ENCODE measurements around the gene PIP5K1B.

The PIP5K1B gene

DNA sequence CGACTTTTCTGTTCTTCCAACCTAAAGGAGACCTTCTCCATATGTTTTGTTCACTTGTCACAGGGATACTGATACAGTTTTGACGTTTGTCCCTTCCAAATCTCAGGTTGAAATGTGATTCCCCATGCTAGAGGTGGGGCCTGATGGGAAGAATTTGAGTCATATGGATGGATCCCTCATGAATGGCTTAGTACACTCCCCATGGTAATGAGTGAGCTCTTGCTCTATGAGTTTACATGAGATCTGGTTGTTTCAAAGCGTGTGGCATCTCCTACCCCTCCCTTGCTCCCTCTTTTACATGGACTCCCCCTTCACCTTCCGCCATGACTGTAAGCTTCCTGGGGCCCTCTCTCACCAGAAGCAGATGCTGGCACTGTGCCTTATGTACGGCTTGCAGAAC is 6.9 kb downstream of the PIP5K1B start:
- no peaks in the 10 kb centered on the region for H3F3A ChIP-seq (ENCODE audit: control insufficient read depth, insufficient read depth)
- H3K79me2 ChIP-seq (ENCODE audit: control insufficient read depth, low read length): no peaks in the 10 kb centered on the region
- no peaks in the 10 kb centered on the region for H3K36me3 ChIP-seq (ENCODE audit: control insufficient read depth, low read length)
- no peaks in the 10 kb centered on the region for H3K9me2 ChIP-seq (replicated peaks; ENCODE audit: control insufficient read depth, low read length)
- no peak overlapping the region for H3K4me2 ChIP-seq (ENCODE audit: low read length)
- no peak for TF ChIP-seq EZH2phosphoT487 (IDR thresholded peaks at IDR 0.05; ENCODE audit: borderline replicate concordance, low read length)
- TF ChIP-seq, protein P1, sequence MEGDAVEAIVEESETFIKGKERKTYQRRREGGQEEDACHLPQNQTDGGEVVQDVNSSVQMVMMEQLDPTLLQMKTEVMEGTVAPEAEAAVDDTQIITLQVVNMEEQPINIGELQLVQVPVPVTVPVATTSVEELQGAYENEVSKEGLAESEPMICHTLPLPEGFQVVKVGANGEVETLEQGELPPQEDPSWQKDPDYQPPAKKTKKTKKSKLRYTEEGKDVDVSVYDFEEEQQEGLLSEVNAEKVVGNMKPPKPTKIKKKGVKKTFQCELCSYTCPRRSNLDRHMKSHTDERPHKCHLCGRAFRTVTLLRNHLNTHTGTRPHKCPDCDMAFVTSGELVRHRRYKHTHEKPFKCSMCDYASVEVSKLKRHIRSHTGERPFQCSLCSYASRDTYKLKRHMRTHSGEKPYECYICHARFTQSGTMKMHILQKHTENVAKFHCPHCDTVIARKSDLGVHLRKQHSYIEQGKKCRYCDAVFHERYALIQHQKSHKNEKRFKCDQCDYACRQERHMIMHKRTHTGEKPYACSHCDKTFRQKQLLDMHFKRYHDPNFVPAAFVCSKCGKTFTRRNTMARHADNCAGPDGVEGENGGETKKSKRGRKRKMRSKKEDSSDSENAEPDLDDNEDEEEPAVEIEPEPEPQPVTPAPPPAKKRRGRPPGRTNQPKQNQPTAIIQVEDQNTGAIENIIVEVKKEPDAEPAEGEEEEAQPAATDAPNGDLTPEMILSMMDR (IDR thresholded peaks at IDR 0.05; ENCODE audit: low read depth, low read length, poor library complexity, severe bottlenecking): no peak
- no peak overlapping the region for H3K4me3 ChIP-seq (ENCODE audit: low read length)
- H3K9me3 ChIP-seq (ENCODE audit: control insufficient read depth, insufficient read depth, low read length): no peaks in the 10 kb centered on the region
- H3K4me1 ChIP-seq (ENCODE audit: control insufficient read depth, low read length): 0 out of 2 replicates have a peak, but pooled peaks cover 5% of the 10 kb centered on the region
- H3K27me3 ChIP-seq (ENCODE audit: control insufficient read depth, low read length): peaks cover 39% of the 10 kb centered on the region
- no peak overlapping the region for H3K27ac ChIP-seq (ENCODE audit: low read depth, low read length)
- H4K20me1 ChIP-seq (ENCODE audit: control insufficient read depth, insufficient read depth, low read depth, low read length): no peaks in the 10 kb centered on the region

DNA sequence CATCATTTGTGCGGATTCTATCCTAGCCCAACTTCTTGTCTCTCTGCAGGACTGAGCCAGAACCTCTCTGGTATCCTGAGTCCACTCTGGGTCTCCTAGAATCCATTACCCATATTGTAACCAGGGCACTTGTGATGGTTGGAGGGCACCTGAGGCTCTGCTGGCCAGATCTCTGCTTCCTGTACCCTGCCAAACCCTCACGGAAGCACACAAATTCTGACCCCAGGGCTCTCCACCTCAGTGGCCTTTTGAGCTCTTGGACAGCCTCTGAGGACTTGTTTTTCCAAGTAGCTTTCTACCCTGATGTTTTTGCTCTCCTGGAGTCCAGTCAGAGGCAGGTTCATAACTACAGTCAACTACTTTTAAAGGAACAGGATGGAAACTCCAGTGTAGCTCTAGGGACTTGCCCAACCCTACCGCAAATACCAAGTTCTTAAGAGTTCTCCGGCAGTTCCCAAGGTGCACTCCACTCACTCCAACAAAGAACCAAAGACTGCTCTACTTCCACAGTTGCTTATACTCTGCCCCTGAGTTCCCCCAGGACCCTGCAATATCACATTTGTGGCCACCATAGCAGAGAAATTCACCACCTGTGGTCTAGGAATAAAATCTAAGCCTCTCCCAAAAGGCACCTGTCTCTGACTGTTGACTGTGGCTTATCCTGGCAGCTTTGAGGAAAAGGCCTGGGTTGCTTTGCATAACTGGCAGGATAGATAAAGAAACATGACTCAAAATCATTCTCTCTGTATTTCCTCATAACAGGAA is 9.6 kb downstream of the PIP5K1B start:
- no peaks in the 10 kb centered on the region for H3K4me1 ChIP-seq (ENCODE audit: control insufficient read depth, low read length)
- no peaks in the 10 kb centered on the region for H3K79me2 ChIP-seq (ENCODE audit: control insufficient read depth, low read length)
- no peaks in the 10 kb centered on the region for H3F3A ChIP-seq (ENCODE audit: control insufficient read depth, insufficient read depth)
- H3K4me2 ChIP-seq (ENCODE audit: low read length): no peak overlapping the region
- no peaks in the 10 kb centered on the region for H4K20me1 ChIP-seq (ENCODE audit: control insufficient read depth, insufficient read depth, low read depth, low read length)
- H3K27ac ChIP-seq (ENCODE audit: low read depth, low read length): no peak overlapping the region
- no peak overlapping the region for H3K4me3 ChIP-seq (ENCODE audit: low read length)
- H3K9me3 ChIP-seq (ENCODE audit: control insufficient read depth, insufficient read depth, low read length): no peaks in the 10 kb centered on the region
- no peaks in the 10 kb centered on the region for H3K36me3 ChIP-seq (ENCODE audit: control insufficient read depth, low read length)
- H3K9me2 ChIP-seq (replicated peaks; ENCODE audit: control insufficient read depth, low read length): no peaks in the 10 kb centered on the region
- TF ChIP-seq EZH2phosphoT487 (IDR thresholded peaks at IDR 0.05; ENCODE audit: borderline replicate concordance, low read length): no peak
- TF ChIP-seq, protein P1 (IDR thresholded peaks at IDR 0.05; ENCODE audit: low read depth, low read length, poor library complexity, severe bottlenecking): no peak
- H3K27me3 ChIP-seq (ENCODE audit: control insufficient read depth, low read length): peaks cover 30% of the 10 kb centered on the region

DNA sequence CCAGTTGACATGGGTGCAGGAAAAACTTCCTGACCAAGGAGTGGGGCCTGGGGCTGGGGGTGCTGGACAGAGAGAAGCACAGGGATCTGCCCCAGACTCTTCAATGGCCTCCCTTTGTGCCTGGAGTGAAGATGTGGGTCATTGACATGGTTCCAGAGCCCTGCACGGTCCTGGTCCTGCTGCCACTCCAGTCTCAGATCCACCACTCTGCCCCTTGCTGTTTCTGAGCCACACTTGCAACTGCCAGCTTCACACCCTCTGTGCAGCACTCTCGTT is 10.1 kb downstream of the PIP5K1B start:
- H3K27me3 ChIP-seq (ENCODE audit: control insufficient read depth, low read length): peaks cover 30% of the 10 kb centered on the region

More for the DNA sequence above, 10.1 kb downstream of the PIP5K1B start:
- Histone ChIP-seq H3K79me2 (ENCODE audit: control insufficient read depth, low read length) (no peaks in the 10 kb centered on the region), H3K4me1 (ENCODE audit: control insufficient read depth, low read length) (no peaks in the 10 kb centered on the region), H3K27ac (ENCODE audit: low read depth, low read length) (no peak overlapping the region), H3K9me3 (ENCODE audit: control insufficient read depth, insufficient read depth, low read length) (no peaks in the 10 kb centered on the region), H3K36me3 (ENCODE audit: control insufficient read depth, low read length) (no peaks in the 10 kb centered on the region), H4K20me1 (ENCODE audit: control insufficient read depth, insufficient read depth, low read depth, low read length) (no peaks in the 10 kb centered on the region), H3K4me3 (ENCODE audit: low read length) (no peak overlapping the region), H3K9me2 (replicated peaks; ENCODE audit: control insufficient read depth, low read length) (no peaks in the 10 kb centered on the region), H3F3A (ENCODE audit: control insufficient read depth, insufficient read depth) (no peaks in the 10 kb centered on the region), H3K4me2 (ENCODE audit: low read length) (no peak overlapping the region)
- TF ChIP-seq EZH2phosphoT487 (IDR thresholded peaks at IDR 0.05; ENCODE audit: borderline replicate concordance, low read length): no peak
- TF ChIP-seq, protein P1 (IDR thresholded peaks at IDR 0.05; ENCODE audit: low read depth, low read length, poor library complexity, severe bottlenecking): no peak
